K562 (cell line): ENCODE results near the gene BEST2.
"Not testable (repeated sequence)": the region's sequence is repeated elsewhere in the genome, so short reads cannot be mapped to it uniquely, and the experiment has no call there.

ENCODE experiments used
- CEBPB ChIP-seq: fragments of 450-650 bp; IDR thresholded peaks from 2 replicates; pipeline ENCODE4 v1.6.1; 2016; ENCODE audit warnings: missing genetic modification characterization, missing compliant biosample characterization
- CTCF ChIP-seq, 3 experiments: IDR thresholded peaks in 2 of 3; conservative IDR thresholded peaks in 1 of 3; 2 replicates each; pipeline ENCODE4 v1.5.1; 2011 to 2012; ENCODE audit warnings: low read length in 3 of 3, mild to moderate bottlenecking in 3 of 3, control low read depth in 2 of 3, improper control_type of control experiment in 1 of 3, inconsistent platforms in 1 of 3, low read depth in 1 of 3, mixed read lengths in 1 of 3, moderate library complexity in 1 of 3; ENCODE audit not compliant: insufficient read depth in 2 of 3
- E2F6 ChIP-seq, 2 experiments: IDR thresholded peaks; 2 replicates each; pipeline ENCODE4 v1.6.1; 2011; ENCODE audit warnings: borderline replicate concordance in 1 of 2, control low read depth in 1 of 2, low read depth in 1 of 2, low read length in 1 of 2, mild to moderate bottlenecking in 1 of 2, mixed read lengths in 1 of 2, moderate library complexity in 1 of 2; ENCODE audit not compliant: insufficient read depth in 1 of 2, insufficient read length in 1 of 2, poor library complexity in 1 of 2, severe bottlenecking in 1 of 2; ENCODE audit errors: extremely low read depth in 1 of 2
- EZH2 ChIP-seq: IDR thresholded peaks from 2 replicates; pipeline ENCODE4 v1.6.1; 2012; ENCODE audit warnings: low read depth, mild to moderate bottlenecking, inconsistent platforms, low read length, borderline replicate concordance
- FOSL1 ChIP-seq: fragments of 200-800 bp; sonication (Bioruptor generic); conservative IDR thresholded peaks from 2 replicates; pipeline ENCODE4 v1.6.1; 2016; ENCODE audit warnings: missing genetic modification characterization, missing compliant biosample characterization
- GATA2 ChIP-seq: sonication (generic); formaldehyde crosslinking; IDR thresholded peaks from 2 replicates; pipeline ENCODE4 v1.4.0; 2020; ENCODE audit warnings: mild to moderate bottlenecking, missing genetic modification reagents
- MAX ChIP-seq: sonication (generic); formaldehyde crosslinking; IDR thresholded peaks from 2 replicates; pipeline ENCODE4 v1.9.0; 2022; ENCODE audit warnings: mild to moderate bottlenecking, missing genetic modification reagents
- RFX1 ChIP-seq: fragments of 450-650 bp; IDR thresholded peaks from 2 replicates; pipeline ENCODE4 v1.6.1; 2016; ENCODE audit warnings: mild to moderate bottlenecking, moderate library complexity
- TCF7L2 ChIP-seq: fragments of 150-350 bp; IDR thresholded peaks from 2 replicates; pipeline ENCODE4 v1.6.1; 2016; ENCODE audit warnings: low read depth, mild to moderate bottlenecking, low read length, moderate library complexity
- ZBTB49 ChIP-seq: sonication (generic); formaldehyde crosslinking; IDR thresholded peaks from 2 replicates; pipeline ENCODE4 v1.8.0; 2022; ENCODE audit warnings: missing genetic modification reagents, mild to moderate bottlenecking, borderline replicate concordance
- ZFPM2 ChIP-seq: fragments of 250-450 bp; sonication (Bioruptor Pico); IDR thresholded peaks from 2 replicates; pipeline ENCODE4 v1.5.1; 2022; ENCODE audit warnings: mild to moderate bottlenecking
- ZNF75A ChIP-seq: fragments of 450-650 bp; formaldehyde crosslinking; IDR thresholded peaks from 2 replicates; pipeline ENCODE4 v1.4.0; 2020; ENCODE audit warnings: mild to moderate bottlenecking

GRCh38 chr19:12797607-12798006, 46.0 kb downstream of the BEST2 start:
- TF ChIP-seq TCF7L2; MAX; ZFPM2 (CRISPR knock-in tag); CTCF (IDR thresholded peaks at IDR 0.05 in 2 of 3, conservative IDR thresholded peaks at IDR 0.05 in 1 of 3; ENCODE audit: insufficient read depth in 2 of 3, low read depth in 1 of 3, low read length in 3 of 3); CEBPB (tag); GATA2 (CRISPR knock-in tag); EZH2; ZBTB49 (CRISPR knock-in tag); FOSL1; E2F6 (IDR thresholded peaks at IDR 0.05; ENCODE audit: borderline replicate concordance in 1 of 2, extremely low read depth in 1 of 2, insufficient read depth in 1 of 2, insufficient read length in 1 of 2, low read depth in 1 of 2, low read length in 1 of 2, poor library complexity in 1 of 2, severe bottlenecking in 1 of 2); ZNF75A (CRISPR knock-in tag); RFX1: not testable (repeated sequence)
